GM19452 (cell line): ENCODE results near the gene TAT.
"Not testable (repeated sequence)": the region's sequence is repeated elsewhere in the genome, so short reads cannot be mapped to it uniquely, and the experiment has no call there.

Experiments used
- ATAC-seq: cut with Tn5 transposase; IDR thresholded peaks from one replicate; pipeline ENCODE4 v1.9.1; 2021; ENCODE audit not compliant: unreplicated experiment

The TAT gene

DNA sequence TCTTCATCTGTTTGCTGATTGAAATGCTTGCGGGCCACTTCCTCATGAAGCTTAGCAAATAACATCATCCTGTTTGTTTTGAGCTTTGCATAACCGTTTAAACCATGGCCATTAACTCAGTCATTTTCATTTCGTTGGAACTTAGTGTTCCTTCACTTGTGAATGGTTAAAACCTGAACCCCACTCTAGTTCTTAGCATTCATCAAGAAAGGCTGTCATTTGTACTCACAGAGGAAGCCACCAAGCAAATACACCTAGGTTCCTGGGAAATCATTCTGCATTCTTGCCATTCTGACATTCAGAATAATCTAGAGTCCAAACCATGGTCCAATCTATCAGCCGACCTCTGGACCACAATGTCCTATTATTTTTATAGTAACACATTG is 8.4 kb upstream of the TAT start:
- ATAC-seq = no peak

DNA sequence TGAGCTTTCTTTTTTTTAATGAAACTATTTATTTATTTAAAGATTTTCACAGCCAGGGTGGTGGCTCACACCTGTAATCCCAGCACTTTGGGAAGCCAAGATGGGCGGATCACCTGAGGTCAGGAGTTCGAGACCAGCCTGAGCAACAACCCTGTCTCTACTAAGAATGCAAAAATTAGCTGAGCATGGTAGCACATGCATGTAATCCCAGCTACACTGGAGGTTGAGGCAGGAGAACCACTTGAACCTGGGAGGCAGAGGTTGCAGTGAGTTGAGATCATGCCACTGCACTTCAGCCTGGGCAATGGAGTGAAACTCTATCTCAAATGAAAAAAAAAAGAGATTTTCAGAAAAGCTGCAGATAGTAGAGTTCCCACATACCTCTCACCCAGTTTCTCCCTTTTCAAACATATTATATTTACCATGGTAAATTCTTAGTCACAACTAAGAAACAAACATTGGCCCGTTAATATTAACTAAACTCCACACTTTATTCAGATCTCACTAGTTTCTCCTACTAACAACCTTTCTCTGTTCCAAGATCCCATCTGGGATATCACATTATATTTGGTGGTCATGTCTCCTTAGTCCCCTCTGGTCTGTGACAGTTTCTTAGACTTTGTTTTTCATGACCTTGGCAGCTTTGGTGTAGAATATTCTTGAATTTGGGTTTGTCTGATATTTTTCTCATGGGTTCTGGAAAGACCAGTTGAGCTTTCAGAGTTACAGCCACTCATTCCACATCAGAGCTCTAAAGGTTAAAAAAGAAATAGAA is 7.8 kb upstream of the TAT start:
- no peak for ATAC-seq

DNA sequence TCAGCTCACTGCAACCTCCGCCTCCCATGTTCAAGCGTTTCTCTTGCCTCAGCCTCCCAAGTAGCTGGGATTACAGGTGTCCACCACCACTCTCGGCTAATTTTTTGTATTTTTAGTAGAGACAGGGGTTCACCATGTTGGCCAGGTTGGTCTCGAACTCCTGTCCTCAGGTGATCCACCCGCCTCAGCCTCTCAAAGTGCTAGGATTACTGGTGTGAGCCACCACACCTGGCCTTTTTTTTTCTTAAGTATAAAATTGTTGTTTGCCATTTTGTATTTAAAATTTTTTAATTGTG is 5.6 kb upstream of the TAT start:
- not testable (repeated sequence) for ATAC-seq

DNA sequence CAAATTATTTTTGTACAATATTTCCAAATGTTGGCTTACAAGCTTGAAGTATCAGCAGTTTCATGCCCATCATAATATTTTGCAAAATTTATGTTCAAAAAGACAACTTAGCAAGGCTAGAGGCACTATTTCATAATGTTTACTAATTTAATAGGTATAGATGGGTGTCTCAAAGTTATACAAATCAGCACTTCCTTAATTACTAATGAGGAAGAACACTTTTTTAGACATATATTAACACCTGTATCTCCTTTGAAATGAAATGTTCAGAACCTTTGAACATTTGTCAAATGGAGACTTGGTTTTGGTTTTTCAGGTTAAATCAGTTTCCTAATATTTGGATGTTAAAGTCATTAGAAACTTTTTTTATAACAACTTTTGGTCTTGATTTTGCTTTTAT is 2.2 kb downstream of the TAT start:
- ATAC-seq = no peak

DNA sequence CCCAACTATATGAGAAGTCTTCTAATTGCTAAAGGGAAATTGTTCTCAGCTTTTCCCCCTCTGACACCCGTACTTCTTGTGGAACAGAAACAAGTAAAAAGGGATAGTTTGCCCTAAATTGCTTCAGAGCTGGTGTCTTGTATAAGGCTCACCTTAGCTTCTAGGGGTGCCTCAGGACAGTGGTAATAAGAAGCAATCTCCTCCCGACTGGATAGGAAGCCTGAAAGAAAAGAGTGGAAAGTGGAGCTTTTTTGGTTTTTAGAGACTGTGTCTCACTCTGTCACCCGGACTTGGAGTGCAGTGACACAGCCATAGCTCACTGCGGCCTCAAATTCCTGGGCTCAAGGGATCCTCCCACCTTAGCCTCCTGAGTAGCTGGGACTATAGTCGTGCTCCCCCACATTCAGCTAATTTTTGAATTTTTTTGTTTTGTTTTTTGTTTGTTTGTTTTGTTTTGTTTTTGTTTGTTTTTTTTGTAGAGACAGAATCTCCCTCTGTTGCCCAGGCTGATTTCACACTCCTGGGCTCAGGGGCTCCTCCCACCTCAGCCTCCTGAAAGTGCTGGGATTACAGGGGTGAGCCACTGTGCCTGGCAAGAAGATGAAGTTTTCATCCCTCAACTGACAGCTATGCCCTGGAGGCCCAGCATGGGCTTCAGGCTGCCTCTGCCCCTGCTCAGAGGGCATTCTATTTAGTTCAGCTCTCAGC is 3.4 kb downstream of the TAT start:
- no peak for ATAC-seq

DNA sequence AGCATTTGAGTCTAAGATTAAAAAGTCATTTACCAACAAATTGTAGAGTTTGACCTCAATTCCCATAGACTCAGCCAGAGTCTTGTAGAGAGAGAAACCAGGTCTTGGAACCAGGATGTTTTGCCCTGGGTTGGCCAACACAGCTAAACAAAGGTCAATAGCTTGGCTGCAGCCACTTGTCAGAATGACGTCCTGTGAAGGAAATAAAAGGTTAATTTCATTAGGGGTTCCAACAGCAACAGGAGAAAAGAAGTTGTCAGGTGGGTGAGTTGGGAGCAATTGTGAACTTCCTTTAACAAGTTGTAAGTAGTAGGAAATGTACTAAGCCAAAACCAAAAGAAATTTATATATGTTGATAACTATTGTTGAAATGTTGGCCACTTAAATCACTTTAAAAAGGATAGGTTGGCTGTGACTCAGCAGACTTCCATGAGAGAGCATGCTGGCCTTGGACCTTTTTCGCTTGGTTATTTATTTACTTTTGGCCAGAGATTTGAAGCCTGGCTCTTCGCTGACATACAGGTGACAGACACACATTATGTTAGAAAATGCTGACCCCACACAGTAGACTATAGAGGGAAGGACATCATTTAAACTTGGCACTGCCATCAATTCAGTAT is 4.3 kb downstream of the TAT start:
- ATAC-seq = no peak

DNA sequence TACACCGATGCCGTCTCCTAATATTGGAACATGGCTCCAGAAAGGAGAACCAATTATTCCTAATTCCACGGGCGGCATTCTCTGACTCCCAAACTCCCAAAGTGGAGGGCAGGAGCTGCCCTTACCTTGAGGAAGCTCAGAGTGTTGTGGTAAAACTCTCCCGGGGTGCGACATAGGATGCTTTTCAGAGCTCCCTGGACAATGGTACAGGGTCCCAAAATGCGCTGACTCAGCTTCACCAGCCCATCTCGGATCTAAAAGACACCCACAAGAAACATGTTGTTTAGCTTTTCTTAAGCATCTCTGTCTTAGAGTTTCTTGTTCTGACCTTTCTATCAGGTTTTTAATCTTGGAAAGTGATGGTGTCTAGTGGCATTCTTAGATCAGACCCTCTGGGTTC is 6.7 kb downstream of the TAT start:
- ATAC-seq = no peak

DNA sequence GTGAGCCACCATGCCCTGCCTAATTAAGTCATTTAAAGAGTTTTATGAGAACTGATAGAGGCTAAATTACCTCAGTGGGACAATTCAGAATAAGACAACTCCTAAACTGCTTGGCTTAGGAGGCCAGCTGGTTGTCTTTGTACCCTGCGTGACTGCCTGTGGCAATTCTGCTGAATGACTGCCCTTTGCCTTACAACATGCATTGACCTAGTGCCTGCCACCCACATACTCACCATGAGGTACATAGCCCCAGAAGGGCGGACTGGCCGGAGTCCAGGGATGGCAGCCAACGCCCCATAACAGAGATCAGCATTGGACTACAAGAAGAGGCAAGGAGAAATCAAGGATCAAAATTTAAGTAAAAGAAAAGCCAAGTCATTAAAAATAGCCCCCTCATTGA is 7.3 kb downstream of the TAT start:
- no peak for ATAC-seq

DNA sequence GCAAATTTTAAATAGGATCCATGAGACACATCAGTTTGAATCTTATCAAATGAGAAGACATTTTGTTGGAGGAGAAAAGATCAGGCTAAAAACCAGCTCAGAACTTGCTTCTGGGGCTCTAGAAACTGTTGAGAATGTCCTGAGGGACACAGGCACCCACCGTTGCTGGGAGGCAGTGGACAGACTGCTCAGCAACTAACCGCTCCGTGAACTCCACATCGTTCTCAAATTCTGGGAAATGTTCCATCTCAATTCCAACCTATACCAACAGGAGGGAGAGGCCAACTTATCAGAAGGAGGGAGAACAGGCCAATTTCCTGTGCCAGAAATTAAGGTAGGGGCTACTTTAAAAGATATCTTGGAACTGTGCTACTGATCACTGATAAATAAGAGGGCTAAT is 8.3 kb downstream of the TAT start:
- no peak for ATAC-seq

DNA sequence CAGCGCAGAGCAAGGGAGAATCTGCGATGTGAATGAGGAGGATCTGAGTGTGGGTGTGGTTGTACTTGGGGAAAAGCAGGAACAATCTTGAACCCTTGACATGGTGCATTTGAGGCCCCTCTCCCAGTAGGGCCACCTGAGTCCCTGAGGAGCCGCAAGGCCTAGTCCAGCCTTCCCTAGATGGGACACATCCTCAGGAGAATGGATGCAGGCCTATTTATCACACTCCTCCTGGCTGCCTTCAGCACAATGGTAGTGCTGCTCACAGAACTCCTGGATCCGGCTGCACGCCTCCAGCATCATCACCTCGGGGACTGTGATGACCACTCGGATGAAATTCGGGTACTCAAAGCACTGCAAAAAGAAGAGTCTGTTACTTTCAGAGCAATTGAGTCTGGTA is 9.0 kb downstream of the TAT start:
- ATAC-seq = no peak

DNA sequence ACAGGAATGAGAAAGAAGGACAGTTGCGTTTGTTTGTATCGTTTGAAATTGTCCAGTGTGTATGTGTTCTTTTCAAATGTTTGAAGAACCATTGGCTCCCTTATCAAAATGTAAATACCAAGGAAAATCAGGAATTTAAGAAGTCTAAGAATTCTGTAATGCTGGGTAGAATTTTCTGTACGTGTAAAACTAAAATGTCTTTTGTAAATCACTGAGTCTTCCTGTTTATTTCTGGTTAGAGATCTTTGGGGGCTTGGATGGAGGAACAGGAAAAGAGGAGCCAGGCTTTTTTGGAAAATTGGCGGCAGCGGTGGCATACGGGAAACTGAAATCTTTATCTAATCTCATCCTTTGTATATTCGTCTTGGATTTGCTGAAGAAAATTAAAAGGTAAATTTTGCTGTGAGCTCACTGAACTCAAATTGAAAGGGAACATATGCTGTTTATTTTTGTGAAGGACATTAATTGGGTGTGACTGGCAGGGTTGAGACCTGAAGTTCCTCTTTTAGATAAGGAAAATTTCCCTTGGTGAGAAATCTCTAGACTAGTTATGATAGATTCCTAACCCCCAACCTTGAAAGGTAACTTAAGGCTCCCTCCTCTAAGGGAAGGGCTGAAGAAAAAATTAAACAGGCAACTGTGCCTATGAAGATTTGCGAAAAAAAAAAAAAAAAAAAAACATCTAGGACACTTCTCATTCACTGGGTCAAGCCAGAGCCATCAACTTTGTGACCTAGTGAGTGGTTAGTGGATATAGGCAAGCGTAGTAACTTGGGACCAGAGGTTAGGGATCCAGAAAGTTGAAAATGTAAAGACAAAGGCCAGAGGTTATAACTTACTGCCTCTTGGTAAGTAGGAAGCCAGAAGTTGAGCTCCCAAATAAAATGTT is 10.8 kb downstream of the TAT start:
- ATAC-seq = no peak

DNA sequence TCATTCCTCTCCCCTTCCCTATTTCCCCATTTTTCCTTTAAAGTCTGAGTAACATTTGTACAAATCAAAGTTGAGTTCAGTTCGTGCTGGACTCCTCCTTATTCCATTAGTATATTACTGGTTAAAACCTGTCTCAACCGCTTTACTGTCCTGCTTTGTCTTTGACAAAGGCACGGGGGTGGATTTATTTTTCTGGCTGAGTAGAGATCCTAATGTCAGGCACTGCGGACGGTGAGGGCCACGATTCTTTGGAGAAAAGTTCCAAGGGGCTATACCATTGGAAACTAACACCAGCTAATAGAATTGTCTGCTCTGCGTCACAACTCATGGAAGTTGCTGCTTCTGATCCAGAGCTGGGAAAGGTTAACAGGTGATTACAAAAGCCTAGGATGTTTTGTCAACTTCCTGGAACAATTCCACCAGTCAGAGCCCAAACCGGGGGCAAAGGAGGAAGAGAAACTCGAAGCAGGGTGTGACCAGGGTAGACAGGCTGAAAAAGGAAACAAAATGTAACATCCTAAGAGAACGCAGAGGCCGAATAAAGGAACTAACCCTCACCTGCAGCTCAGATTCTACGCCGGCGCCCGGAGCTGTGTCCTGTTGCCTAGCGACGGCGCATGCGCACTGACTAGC is 12.4 kb downstream of the TAT start:
- ATAC-seq = no peak

DNA sequence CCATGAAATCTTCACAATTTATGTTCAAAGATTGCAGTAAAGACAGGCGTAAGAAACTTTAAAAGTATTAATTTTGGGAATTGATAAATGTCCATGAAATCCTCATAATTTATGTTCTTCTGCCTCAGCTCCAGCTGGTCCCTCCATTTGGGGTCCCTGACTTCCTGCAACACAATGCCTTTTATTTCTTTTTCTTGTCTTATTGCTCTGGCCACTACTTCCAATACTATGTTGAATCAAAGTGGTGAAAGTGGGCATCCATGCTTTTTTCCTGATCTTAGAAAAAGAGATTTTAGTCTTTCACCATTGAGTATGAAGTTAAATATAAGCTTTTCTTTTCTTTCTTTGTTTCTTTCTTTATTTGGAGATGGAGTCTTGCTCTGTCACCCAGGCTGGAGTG is 14.3 kb downstream of the TAT start:
- ATAC-seq = no peak

DNA sequence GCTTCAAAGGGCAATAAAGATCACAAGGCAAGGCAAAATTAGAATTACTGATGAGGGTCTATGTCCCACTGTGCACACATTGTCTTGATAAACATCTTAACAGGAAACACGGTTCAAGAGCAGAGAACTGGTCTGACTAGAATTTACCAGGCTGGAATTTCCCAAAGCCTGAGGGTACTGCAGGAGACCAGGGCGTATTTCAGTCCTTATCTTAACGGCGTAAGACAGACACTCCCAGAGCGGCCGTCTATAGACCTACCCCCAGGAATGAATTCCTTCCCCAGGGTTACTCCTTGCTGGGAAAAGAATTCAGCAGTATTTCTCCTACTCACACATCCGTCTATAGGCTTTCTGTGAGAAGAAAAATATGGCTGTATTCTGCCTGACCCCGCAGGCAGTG is 15.0 kb downstream of the TAT start:
- not testable (repeated sequence) for ATAC-seq

DNA sequence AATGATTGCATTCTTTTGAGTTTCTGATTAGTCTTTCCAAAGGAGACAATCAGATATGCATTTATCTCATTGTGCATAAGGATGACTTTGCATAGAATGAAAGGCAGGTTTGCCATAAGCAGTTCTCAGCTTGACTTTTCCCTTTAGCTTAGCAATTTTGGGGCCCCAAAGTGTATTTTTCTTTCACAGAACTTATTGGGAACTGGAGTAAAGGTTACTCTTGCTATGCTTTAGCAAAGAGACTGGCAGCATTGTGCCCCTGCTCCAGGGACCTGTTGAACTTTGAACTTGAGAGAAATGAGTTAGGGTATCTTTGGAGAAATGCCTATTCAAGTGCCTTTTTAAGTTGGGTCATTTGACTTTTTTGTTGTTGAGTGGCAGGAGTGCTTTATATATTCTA is 17.0 kb downstream of the TAT start:
- ATAC-seq = no peak

DNA sequence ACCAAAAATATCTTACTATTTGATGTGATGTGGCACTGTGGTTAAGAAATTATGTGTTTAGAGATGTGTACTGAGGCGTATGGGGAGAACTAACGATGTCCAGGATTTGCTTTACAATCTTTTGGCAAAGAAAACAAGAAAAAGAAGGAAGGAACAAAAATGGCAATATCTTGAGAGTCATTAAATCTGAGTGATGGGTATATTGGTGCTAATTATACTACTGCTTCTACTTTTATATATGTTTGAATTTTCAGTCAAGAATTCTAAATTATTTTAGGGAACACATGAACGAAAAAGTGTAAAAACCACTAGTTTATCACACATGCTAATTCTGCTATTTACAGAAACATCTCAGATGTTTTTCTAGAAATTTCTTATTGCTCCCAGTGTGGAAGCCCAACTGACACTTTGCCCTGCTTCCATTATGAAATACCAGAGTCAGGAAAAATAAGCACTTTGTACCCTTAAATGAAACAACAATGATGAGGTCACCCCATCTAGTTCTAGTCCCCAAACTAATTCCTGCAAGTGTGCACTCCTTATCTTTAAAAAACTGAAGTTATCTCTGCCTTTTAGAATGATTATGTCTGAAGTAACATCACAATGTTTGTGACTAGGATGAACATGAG is 18.8 kb downstream of the TAT start:
- ATAC-seq = no peak

DNA sequence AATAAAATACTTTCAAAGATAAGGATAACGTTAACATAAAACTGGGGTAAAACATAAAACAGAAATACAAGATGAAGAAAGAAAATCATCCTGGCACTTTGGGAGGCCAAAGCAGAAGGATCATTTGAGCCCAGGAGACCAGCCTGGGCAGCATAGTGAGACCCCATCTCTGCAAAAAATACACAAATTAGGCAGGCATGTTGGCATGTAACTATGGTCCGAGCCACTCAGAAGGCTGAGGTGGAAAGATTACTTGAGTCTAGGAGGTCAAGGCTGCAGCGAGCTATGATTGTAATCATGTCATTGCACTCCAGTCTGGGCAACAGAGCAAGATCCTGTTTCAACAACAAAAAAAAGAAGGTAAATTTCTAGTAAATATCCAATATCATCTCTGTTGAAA is 19.6 kb downstream of the TAT start:
- no peak for ATAC-seq

DNA sequence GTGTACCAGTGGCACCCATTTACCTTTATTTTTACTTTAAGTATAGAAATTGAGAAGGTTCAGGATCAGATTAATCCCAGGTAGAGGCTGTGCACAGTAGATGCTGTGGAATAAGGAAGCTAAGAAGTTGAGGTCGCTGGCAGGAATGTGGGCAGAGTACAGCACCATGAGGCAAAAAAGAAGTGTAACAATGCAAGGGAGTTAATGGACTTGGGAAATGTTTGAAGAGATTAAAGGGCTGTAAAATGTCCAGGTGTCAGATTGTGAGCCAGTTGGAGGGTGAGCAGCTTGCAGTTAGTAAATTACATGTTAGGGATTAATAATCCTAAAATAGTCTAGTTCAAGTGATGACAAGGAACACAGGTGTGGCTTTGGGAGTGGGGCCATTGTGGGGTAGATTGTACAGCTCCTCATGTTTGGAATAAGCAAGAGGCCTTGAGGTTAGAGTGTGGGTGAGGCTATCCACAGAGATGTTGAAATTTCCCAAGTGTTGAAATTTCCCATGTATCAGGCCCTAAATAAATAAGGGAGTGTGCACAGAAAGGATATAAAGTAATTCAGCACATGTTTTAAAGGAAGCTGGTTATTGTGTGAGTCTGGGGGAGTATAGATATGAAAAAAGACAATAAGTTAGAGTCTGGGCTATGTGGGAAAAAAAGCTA is 21.5 kb downstream of the TAT start:
- ATAC-seq = no peak

DNA sequence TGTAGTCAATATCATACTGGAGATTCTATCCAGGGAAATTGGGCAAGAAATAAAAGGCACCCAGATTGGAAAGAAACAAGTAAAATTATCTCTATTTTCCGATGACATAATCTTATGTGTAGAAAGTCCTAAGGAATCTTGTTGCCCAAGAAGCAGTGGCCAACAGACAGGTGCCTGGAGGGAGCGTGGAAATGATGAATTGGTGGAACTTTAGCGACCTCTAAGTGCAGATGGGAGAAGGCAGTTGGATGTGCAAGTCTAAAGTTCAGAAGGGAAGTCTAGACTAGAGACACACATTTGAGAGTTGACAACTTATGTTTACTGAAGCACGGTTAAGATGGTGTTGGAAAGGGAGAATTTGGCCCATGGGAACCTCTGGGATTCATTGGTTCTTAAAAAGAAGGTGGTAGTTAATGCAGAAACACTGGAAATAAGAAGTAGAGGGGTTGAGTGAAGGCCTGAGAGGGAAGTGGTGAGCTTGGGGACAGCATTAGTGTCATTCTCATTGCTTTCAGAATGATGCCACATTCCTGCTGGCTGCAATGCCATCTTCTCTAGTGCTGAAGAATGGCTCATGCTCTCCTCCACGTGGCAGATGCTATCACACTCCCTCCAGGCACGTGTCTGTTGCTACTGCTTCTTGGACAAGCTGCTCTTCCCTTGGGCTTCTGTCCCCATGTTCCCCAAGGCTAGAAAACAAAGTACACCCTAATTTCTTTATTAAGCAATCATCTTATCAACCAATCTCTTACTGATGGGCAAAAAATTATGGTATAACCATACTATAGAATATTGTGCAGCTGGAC is 24.0 kb downstream of the TAT start:
- ATAC-seq = no peak
